Left hindlimb (tissue), 1 donor: ENCODE measurements around the gene COBLL1.
"Not testable (repeated sequence)": the region's sequence is repeated elsewhere in the genome, so short reads cannot be mapped to it uniquely, and the experiment has no call there.

ENCODE experiments used
- DNase-seq: peaks from one replicate; pipeline ENCODE4 v3.0.0-alpha.2; 2018

Gene COBLL1

GRCh38 chr2:164859906-164860693 is 18.5 kb upstream of the COBLL1 start:
- DNase-seq, result not testable (repeated sequence)

- DNase-seq, result no peak
Observed at GRCh38 chr2:164859251-164859818, 17.7 kb upstream of the COBLL1 start.

GRCh38 chr2:164852086-164852485 is 10.5 kb upstream of the COBLL1 start:
- no peak for DNase-seq

GRCh38 chr2:164850235-164850634 is 8.6 kb upstream of the COBLL1 start:
- no peak for DNase-seq

GRCh38 chr2:164849506-164849905 is 7.9 kb upstream of the COBLL1 start:
- no peak for DNase-seq

- DNase-seq, result no peak
Observed at GRCh38 chr2:164847981-164848741, 6.5 kb upstream of the COBLL1 start.

- no peak for DNase-seq
Observed at GRCh38 chr2:164847291-164847690, 5.7 kb upstream of the COBLL1 start.

- DNase-seq, result no peak
Observed at GRCh38 chr2:164846276-164846675, 4.7 kb upstream of the COBLL1 start.

GRCh38 chr2:164843346-164843911 is 1.8 kb upstream of the COBLL1 start:
- DNase-seq, result no peak

- DNase-seq, result no peak
Observed at GRCh38 chr2:164842624-164842966, 972 bp upstream of the COBLL1 start.

GRCh38 chr2:164840930-164841718 is 499 bp downstream of the COBLL1 start:
- peak; percentile 81 for DNase-seq

- peak; percentile 52 for DNase-seq
Observed at GRCh38 chr2:164840458-164840929, 1.1 kb downstream of the COBLL1 start.

GRCh38 chr2:164839914-164840457 is 1.6 kb downstream of the COBLL1 start:
- DNase-seq, result no peak

- no peak for DNase-seq
Observed at GRCh38 chr2:164837807-164838206, 3.8 kb downstream of the COBLL1 start.

- DNase-seq, result no peak
Observed at GRCh38 chr2:164836907-164837306, 4.7 kb downstream of the COBLL1 start.

GRCh38 chr2:164835302-164835701 is 6.3 kb downstream of the COBLL1 start:
- no peak for DNase-seq

GRCh38 chr2:164831887-164832286 is 9.7 kb downstream of the COBLL1 start:
- no peak for DNase-seq

- no peak for DNase-seq
Observed at GRCh38 chr2:164831180-164831579, 10.4 kb downstream of the COBLL1 start.

GRCh38 chr2:164826293-164827243 is 15.1 kb downstream of the COBLL1 start:
- no peak for DNase-seq

GRCh38 chr2:164824872-164825271 is 16.8 kb downstream of the COBLL1 start:
- DNase-seq, result no peak

- no peak for DNase-seq
Observed at GRCh38 chr2:164823126-164823525, 18.5 kb downstream of the COBLL1 start.
